Peyer's patch (tissue), 4 donors: ENCODE measurements around the gene SEPTIN5. TPM values are rescaled to one million over a fixed set of nuclear protein-coding genes. Genes with fewer than 3 reads are reported as not detected.
A peak's percentile ranks its signal among the peaks of the same experiment; 100 is the strongest.
"Not testable (repeated sequence)": the region's sequence is repeated elsewhere in the genome, so short reads cannot be mapped to it uniquely, and the experiment has no call there.

ENCODE experiments used
- DNase-seq, 3 donors: peaks; one replicate each; pipeline ENCODE4 v3.0.0-alpha.2; 2017 to 2019
- H3K27ac ChIP-seq, 4 donors: fragments of 200-600 bp; sonication (generic); one replicate each; pipeline ENCODE4 v1.5.1; 2016 to 2019
- H3K27me3 ChIP-seq, 2 donors: fragments of 200-600 bp; sonication (generic); one replicate each; pipeline ENCODE4 v1.5.1; 2019
- H3K36me3 ChIP-seq, 3 donors: fragments of 200-600 bp; sonication (generic); one replicate each; pipeline ENCODE4 v1.5.1; 2016 to 2019
- H3K4me1 ChIP-seq, 4 donors: fragments of 200-600 bp; sonication (generic); one replicate each; pipeline ENCODE4 v1.5.1; 2016 to 2019
- H3K4me3 ChIP-seq, 4 donors: fragments of 200-600 bp; sonication (generic); 1 replicate in 3 of 4; 2 replicates in 1 of 4; pipeline ENCODE4 v1.5.1; 2016 to 2019; ENCODE audit warnings: mild to moderate bottlenecking in 1 of 4
- H3K9me3 ChIP-seq, 4 donors: fragments of 200-600 bp; sonication (generic); one replicate each; pipeline ENCODE4 v1.5.1; 2016 to 2019; ENCODE audit warnings: mild to moderate bottlenecking in 1 of 4
- CTCF ChIP-seq, 6 experiments: fragments of 450-650 bp in 4 of 6; fragments of 200-600 bp in 2 of 6; sonication (generic) in 1 of 6; IDR thresholded peaks; one replicate each; pipeline ENCODE4 v1.5.1; 2017 to 2019; ENCODE audit warnings: antibody characterized with exemption in 6 of 6, mild to moderate bottlenecking in 3 of 6, moderate library complexity in 1 of 6
- POLR2A ChIP-seq, 2 donors: fragments of 450-650 bp; IDR thresholded peaks; one replicate each; pipeline ENCODE4 v1.5.1; 2017; ENCODE audit warnings: antibody characterized with exemption in 2 of 2, mild to moderate bottlenecking in 2 of 2, moderate library complexity in 2 of 2
- total RNA-seq, 4 donors: library from RNA; depleted of rRNA; stranded (reverse); fragments of >200 nt; gene quantifications; one replicate each; pipeline ENCODE4 v1.1.0, GENCODE V29; 2016

SEPTIN5 gene
- total RNA-seq, 4 donors from 2014 or later = 2.8 to 20.6 (median 5.0) TPM

DNA sequence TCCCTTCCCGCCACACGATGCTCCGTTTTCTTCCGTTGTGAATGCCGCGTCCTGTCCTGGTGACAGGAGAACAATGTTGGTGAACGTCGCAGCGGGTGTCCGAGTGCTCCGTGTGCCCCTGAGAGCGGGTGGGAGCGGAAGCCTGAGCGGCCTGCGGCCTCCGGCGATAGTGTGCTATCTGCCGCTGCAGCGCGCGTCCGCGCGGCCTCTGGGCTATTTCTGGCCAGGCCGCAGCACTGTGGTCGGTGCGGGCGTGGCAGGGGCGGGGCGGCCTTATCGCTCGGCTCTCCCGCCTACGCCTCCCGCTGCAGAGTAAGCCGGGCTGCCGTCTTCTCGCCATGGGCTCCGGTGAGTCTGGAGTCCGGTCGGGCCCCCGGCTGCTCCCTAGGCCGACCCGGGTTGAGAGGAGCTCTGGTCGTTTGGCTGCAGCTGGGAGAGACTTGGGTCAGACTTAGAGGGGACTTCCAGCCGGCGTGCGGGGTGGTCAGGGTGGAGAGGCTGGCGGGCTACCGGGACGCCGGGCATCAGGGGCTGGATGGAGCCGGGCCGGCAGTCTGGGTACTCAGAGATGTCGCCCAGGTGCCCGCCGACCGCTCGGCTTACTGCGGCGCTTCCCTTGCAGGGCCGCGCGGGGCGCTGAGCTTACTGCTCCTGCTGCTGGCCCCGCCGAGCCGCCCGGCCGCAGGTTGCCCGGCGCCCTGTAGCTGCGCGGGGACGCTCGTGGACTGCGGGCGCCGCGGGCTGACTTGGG lies 9.1 kb downstream of the SEPTIN5 start, which contains the start of gene GP1BB:
Gene GP1BB (plus strand): TSS at position 308 of the 751 bp plus-strand sequence. CDS start 31 bp downstream, at position 339.
- Histone ChIP-seq H3K27me3 (peaks cover 0 to 19% of the 10 kb centered on the region in 2 donors), H3K4me1 (peaks cover 3 to 23% (median 14%) of the 10 kb centered on the region in 4 donors), H3K36me3 (no peaks in the 10 kb centered on the region), H3K9me3 (no peaks in the 10 kb centered on the region), H3K27ac (no peak within 1 kb of the TSS), H3K4me3 (peak within 1 kb of the TSS in 3 of 4 donors; percentile 28 to 36 (median 35))
- peak in 1 of 3 donors; percentile 63 for DNase-seq
- TF ChIP-seq CTCF (IDR thresholded peaks at IDR 0.05) (no peak), POLR2A (IDR thresholded peaks at IDR 0.05) (no peak)

- peaks cover 0 to 11% of the 10 kb centered on the region in 2 donors for H3K27me3 ChIP-seq
- H3K4me1 ChIP-seq = peaks cover 0 to 15% (median 8%) of the 10 kb centered on the region in 4 donors
- TF ChIP-seq POLR2A (IDR thresholded peaks at IDR 0.05) (no peak), CTCF (IDR thresholded peaks at IDR 0.05) (peak in 1 of 6 experiments; percentile 2)
- no peaks in the 10 kb centered on the region for H3K36me3 ChIP-seq
- no peak for DNase-seq
- peak overlapping the region in 3 of 4 donors; percentile 28 to 36 (median 35) for H3K4me3 ChIP-seq
- H3K27ac ChIP-seq = no peak overlapping the region
- H3K9me3 ChIP-seq = no peaks in the 10 kb centered on the region
Observed at GRCh38 chr22:19723983-19724827, 9.9 kb downstream of the SEPTIN5 start.

GRCh38 chr22:19724927-19725661 lies 10.8 kb downstream of the SEPTIN5 start:
- Histone ChIP-seq H3K27ac (no peak overlapping the region), H3K36me3 (no peaks in the 10 kb centered on the region), H3K27me3 (peaks cover 0 to 11% of the 10 kb centered on the region in 2 donors), H3K9me3 (no peaks in the 10 kb centered on the region), H3K4me1 (peaks cover 0 to 15% (median 7%) of the 10 kb centered on the region in 4 donors), H3K4me3 (no peak overlapping the region)
- TF ChIP-seq CTCF (IDR thresholded peaks at IDR 0.05) = no peak
- no peak for TF ChIP-seq POLR2A (IDR thresholded peaks at IDR 0.05)
- no peak for DNase-seq

DNA sequence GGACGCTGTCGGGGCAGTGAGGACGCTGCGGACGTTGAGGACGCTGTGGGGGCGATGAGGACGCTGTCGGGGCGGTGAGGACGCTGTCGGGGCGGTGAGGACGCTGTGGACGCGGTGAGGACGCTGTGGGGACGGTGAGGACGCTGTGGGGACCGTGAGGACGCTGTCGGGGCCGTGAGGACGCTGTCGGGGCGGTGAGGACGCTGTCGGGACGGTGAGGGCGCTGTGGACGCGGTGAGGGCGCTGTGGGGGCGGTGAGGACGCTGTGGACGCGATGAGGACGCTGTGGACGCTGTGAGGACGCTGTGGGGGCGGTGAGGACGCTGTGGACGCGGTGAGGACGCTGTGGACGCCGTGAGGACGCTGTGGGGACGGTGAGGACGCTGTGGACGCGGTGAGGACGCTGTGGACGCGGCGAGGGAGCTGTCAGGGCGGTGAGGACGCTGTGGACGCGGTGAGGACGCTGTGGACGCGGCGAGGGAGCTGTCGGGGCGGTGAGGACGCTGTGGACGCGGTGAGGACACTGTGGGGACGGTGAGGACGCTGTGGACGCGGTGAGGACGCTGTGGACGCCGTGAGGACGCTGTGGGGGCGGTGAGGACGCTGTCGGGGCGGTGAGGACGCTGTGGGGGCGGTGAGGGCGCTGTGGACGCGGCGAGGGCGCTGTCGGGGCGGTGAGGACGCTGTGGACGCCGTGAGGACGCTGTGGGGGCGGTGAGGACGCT lies 11.9 kb downstream of the SEPTIN5 start:
- not testable (repeated sequence) for H3K27ac ChIP-seq, H3K4me3 ChIP-seq, DNase-seq, H3K9me3 ChIP-seq, H3K36me3 ChIP-seq
- Histone ChIP-seq H3K27me3 (peaks cover 0 to 11% of the 10 kb centered on the region in 2 donors), H3K4me1 (peaks cover 0 to 19% (median 8%) of the 10 kb centered on the region in 4 donors)

GRCh38 chr22:19727310-19728150 lies 13.2 kb downstream of the SEPTIN5 start:
- Histone ChIP-seq H3K9me3 (no peaks in the 10 kb centered on the region), H3K4me3 (no peak overlapping the region), H3K4me1 (peaks cover 0 to 19% (median 8%) of the 10 kb centered on the region in 4 donors), H3K27me3 (peaks cover 0 to 15% of the 10 kb centered on the region in 2 donors), H3K27ac (no peak overlapping the region), H3K36me3 (no peaks in the 10 kb centered on the region)
- DNase-seq = no peak
- TF ChIP-seq CTCF (IDR thresholded peaks at IDR 0.05) = no peak
- no peak for TF ChIP-seq POLR2A (IDR thresholded peaks at IDR 0.05)
